ENCODE data around the gene CCDC24. TPM values are rescaled to one million over a fixed set of nuclear protein-coding genes. Genes with fewer than 3 reads are reported as not detected.
A peak's percentile ranks its signal among the peaks of the same experiment; 100 is the strongest.

CCDC24 gene
- total RNA-seq, 4 donors from 2014 or later = 1.6 to 7.8 (median 3.7) TPM

DNA sequence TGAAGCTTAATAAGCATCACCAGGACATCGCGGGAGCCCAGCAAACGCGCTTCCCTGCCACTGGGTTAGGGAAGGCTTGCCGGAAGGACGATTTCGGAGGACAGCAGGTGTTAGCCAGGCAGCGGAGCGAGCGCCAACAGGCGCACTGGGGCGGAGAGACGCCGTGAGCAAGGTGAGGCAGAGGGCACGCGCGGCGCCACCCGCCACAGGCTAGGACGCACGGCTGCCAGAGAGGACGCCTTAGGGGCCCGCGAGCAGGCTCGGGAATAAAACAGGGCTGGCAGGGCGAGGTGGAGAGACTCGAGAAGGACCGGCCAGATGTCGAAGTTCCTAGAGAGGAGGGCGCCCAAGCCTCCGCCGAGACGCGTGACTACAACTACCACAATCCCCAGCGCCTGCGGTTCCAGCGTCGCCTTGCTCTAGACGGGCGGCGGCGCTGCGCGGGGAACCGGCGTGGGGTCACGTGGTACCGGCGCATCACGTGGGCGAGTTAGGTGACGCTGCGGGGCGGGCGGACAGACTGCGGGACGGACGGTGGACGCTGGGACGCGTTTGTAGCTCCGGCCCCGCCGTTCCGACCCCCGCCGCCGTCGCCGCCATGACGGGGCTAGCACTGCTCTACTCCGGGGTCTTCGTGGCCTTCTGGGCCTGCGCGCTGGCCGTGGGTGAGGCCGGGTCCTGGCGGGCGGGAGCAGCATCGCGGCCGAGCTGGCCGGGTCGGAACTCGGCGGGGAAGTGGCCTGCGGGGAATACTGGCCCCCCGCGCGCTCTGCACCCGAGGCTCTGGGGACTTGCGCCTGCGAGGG, 16.8 kb upstream of the CCDC24 start, which contains the start of gene ATP6V0B:
ATP6V0B (plus strand) TSS at position 518 of the 806 bp plus-strand sequence; CDS start at position 599, 81 bp downstream.
- 0% methylated on average over 45 of the region's 93 CpGs for WGBS
- H3K9me3 ChIP-seq = no peaks in the 10 kb centered on the region
- DNase-seq (ENCODE audit: low spot score in 2 of 2) = peak; percentile 99
- peaks cover 24% of the 10 kb centered on the region for H3K36me3 ChIP-seq
- no peaks in the 10 kb centered on the region for H3K27me3 ChIP-seq
- H3K4me3 ChIP-seq = peak within 1 kb of the TSS; percentile 90
- peak; percentile 39 to 84 for TF ChIP-seq POLR2A (IDR thresholded peaks at IDR 0.05)
- peak; percentile 70 to 94 (median 82) for TF ChIP-seq POLR2AphosphoS5 (IDR thresholded peaks at IDR 0.05)
- TF ChIP-seq CTCF (IDR thresholded peaks at IDR 0.05) = peak in 1 of 2 donors; percentile 26
- no peak for TF ChIP-seq EP300 (IDR thresholded peaks at IDR 0.05)
- H3K27ac ChIP-seq = peak within 1 kb of the TSS; percentile 95
- H3K4me1 ChIP-seq = peaks cover 60% of the 10 kb centered on the region

DNA sequence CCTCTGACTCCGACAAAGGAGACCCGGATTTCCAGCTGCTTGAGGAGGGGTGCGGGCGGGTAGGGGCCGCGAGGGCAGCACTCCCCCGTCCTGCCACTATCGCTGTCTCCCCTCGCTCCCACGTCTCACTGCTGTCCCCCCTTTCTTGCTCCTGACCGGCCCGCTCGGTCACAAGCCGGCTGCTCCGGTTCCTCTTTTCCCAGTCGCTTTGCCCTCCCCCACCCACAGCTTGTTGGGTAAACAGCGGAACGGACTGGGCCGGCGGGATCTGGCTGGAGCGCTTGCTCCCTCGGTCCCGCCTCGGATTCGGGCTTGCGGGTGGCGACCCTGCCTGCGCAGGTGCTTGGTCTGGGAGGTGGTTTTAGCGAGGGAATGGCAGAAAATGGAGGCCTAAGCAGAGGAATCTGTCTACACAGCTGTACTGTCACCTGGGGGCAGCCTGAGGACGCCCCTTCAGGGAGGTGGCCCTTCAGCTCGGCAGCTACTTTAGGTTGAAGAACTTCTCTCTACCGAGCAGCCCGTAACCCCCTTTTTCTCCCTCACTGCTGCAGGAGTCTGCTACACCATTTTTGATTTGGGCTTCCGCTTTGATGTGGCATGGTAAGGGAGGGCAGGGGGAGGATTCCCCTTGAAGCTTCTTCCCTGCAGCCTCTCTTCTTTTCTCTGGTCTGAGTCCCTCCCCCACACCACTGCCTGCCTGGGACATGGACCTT, 16.0 kb upstream of the CCDC24 start:
- no peak for TF ChIP-seq CTCF (IDR thresholded peaks at IDR 0.05)
- no peak for TF ChIP-seq EP300 (IDR thresholded peaks at IDR 0.05)
- TF ChIP-seq POLR2A (IDR thresholded peaks at IDR 0.05) = no peak
- TF ChIP-seq POLR2AphosphoS5 (IDR thresholded peaks at IDR 0.05) = no peak
- DNase-seq (ENCODE audit: low spot score in 2 of 2) = peak; percentile 84 to 90
- Histone ChIP-seq H3K4me1 (peaks cover 63% of the 10 kb centered on the region), H3K4me3 (peak overlapping the region; percentile 90), H3K27me3 (no peaks in the 10 kb centered on the region), H3K9me3 (no peaks in the 10 kb centered on the region), H3K36me3 (peaks cover 24% of the 10 kb centered on the region), H3K27ac (peak overlapping the region; percentile 95)
- under 1% methylated on average over 34 of the region's 34 CpGs for WGBS

GRCh38 chr1:43976045-43976444, 15.4 kb upstream of the CCDC24 start:
- H3K4me1 ChIP-seq = peaks cover 63% of the 10 kb centered on the region
- H3K27ac ChIP-seq = no peak overlapping the region
- WGBS = 77% methylated on average over 4 of the region's 4 CpGs
- H3K9me3 ChIP-seq = no peaks in the 10 kb centered on the region
- DNase-seq (ENCODE audit: low spot score in 2 of 2) = no peak
- no peaks in the 10 kb centered on the region for H3K27me3 ChIP-seq
- H3K36me3 ChIP-seq = peaks cover 24% of the 10 kb centered on the region
- H3K4me3 ChIP-seq = peak overlapping the region; percentile 90
- no peak for TF ChIP-seq POLR2A (IDR thresholded peaks at IDR 0.05)
- TF ChIP-seq CTCF (IDR thresholded peaks at IDR 0.05) = no peak
- TF ChIP-seq POLR2AphosphoS5 (IDR thresholded peaks at IDR 0.05) = no peak
- no peak for TF ChIP-seq EP300 (IDR thresholded peaks at IDR 0.05)

DNA sequence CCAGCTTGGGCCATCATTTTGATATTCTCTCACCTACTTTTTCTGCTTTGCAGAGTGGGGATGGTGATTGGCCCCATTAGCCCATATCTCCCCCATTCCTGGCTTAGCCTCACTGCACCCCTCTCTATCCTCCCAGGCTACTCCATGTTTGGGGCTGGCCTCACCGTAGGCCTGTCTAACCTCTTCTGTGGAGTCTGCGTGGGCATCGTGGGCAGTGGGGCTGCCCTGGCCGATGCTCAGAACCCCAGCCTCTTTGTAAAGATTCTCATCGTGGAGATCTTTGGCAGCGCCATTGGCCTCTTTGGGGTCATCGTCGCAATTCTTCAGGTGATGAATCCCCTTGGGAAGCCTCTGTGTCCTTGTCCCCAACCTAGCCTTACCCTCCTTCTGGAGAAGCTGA, 14.5 kb upstream of the CCDC24 start:
- peaks cover 62% of the 10 kb centered on the region for H3K4me1 ChIP-seq

GRCh38 chr1:43977376-43978263, 13.8 kb upstream of the CCDC24 start:
- Histone ChIP-seq H3K27me3 (no peaks in the 10 kb centered on the region), H3K36me3 (peaks cover 15% of the 10 kb centered on the region), H3K4me1 (peaks cover 62% of the 10 kb centered on the region), H3K9me3 (no peaks in the 10 kb centered on the region), H3K4me3 (no peak overlapping the region), H3K27ac (no peak overlapping the region)
- TF ChIP-seq CTCF (IDR thresholded peaks at IDR 0.05) = no peak
- TF ChIP-seq POLR2AphosphoS5 (IDR thresholded peaks at IDR 0.05) = no peak
- no peak for TF ChIP-seq POLR2A (IDR thresholded peaks at IDR 0.05)
- no peak for TF ChIP-seq EP300 (IDR thresholded peaks at IDR 0.05)
- DNase-seq (ENCODE audit: low spot score in 2 of 2) = no peak
- WGBS = 83% methylated on average over 8 of the region's 9 CpGs

More for the DNA sequence above, 14.5 kb upstream of the CCDC24 start:
- no peak for DNase-seq (ENCODE audit: low spot score in 2 of 2)
- no peak overlapping the region for H3K27ac ChIP-seq
- no peaks in the 10 kb centered on the region for H3K27me3 ChIP-seq
- peaks cover 22% of the 10 kb centered on the region for H3K36me3 ChIP-seq
- H3K9me3 ChIP-seq = no peaks in the 10 kb centered on the region
- no peak overlapping the region for H3K4me3 ChIP-seq
- WGBS = 91% methylated on average over 8 of the region's 8 CpGs
- TF ChIP-seq EP300 (IDR thresholded peaks at IDR 0.05) = no peak

All from suprapubic skin (tissue), 4 donors.